Transverse colon (tissue), 4 donors: Measurements from ENCODE around the gene BORCS5.

Experiments
- CTCF ChIP-seq, 5 experiments: fragments of 200-600 bp in 3 of 5; fragments of 450-650 bp in 2 of 5; sonication (generic) in 3 of 5; IDR thresholded peaks; 1 replicate in 2 of 5; 2 replicates in 3 of 5; pipeline ENCODE4 v1.5.1; 2016 to 2017; ENCODE audit warnings: antibody characterized with exemption in 5 of 5, inconsistent platforms in 3 of 5, mild to moderate bottlenecking in 2 of 5, moderate library complexity in 1 of 5
- EP300 ChIP-seq: sonication (generic); formaldehyde crosslinking; IDR thresholded peaks from one replicate; pipeline ENCODE4 v1.6.1; 2017; ENCODE audit warnings: antibody characterized with exemption, low read depth
- POLR2A ChIP-seq: fragments of 450-650 bp; IDR thresholded peaks from one replicate; pipeline ENCODE4 v1.6.1; 2016; ENCODE audit warnings: antibody characterized with exemption, mild to moderate bottlenecking, moderate library complexity
- POLR2AphosphoS5 ChIP-seq, 3 donors: sonication (generic); formaldehyde crosslinking; IDR thresholded peaks; one replicate each; pipeline ENCODE4 v1.6.1; 2016; ENCODE audit warnings: antibody characterized with exemption in 3 of 3

DNA sequence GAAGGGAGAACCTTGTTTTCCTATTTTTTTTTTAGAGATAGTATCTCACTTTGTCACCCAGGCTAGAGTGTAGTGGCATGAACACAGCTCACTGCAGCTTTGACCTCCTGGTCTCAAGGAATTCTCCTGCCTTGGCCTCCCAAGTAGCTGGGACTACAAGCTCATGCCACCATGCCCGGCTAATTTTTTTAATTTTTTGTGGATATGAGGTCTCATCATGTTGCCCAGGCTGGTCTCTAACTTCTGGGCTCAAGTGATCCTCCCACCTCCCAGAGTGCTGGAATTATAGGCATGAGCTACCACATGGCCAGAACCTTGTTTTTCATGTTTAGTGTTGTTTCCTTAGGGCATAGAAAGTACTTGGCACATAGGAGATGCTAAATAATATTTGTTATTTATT, 20.4 kb upstream of the BORCS5 start:
- TF ChIP-seq POLR2AphosphoS5 (IDR thresholded peaks at IDR 0.05) (no peak), POLR2A (no peak), CTCF (IDR thresholded peaks at IDR 0.05) (no peak), EP300 (no peak)
